Activated CD8-positive, alpha-beta memory T cell treated with anti-CD3 and anti-CD28 coated beads for 48 hours (primary cell): ENCODE results near the gene BOLA3.
"Not testable (repeated sequence)": the region's sequence is repeated elsewhere in the genome, so short reads cannot be mapped to it uniquely, and the experiment has no call there.

Experiments
- DNase-seq, 3 experiments: peaks; one replicate each; pipeline ENCODE4 v3.0.0-alpha.2; 2020; ENCODE audit warnings: low read depth in 2 of 3, low spot score in 2 of 3

The BOLA3 gene

DNA sequence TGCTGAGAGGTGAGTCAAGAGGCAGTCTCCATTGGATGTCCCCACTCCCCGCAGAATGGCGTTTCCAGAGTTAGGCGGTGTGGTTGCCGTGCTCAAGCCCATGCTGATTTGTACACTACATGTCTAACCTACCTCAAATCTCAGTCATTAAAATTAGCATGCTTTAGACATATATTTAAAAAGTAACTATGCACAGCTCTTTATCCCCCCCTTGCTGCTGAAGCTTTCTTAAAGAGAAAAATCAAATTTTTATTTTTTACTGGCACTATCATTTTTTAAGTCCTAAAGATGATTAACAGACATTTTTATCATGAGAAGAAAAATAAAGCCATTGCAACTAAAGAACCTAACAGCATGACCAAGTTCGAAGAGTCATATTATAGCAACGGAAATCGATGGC is 42.9 kb downstream of the BOLA3 start:
- DNase-seq: no peak

- no peak for DNase-seq
Measured at GRCh38 chr2:74103763-74104162, 43.9 kb downstream of the BOLA3 start.

GRCh38 chr2:74102516-74102915 is 45.2 kb downstream of the BOLA3 start:
- DNase-seq: no peak

- DNase-seq: no peak
Measured at GRCh38 chr2:74101574-74102300, 46.0 kb downstream of the BOLA3 start.

GRCh38 chr2:74100254-74101216 is 47.2 kb downstream of the BOLA3 start:
- no peak for DNase-seq

DNA sequence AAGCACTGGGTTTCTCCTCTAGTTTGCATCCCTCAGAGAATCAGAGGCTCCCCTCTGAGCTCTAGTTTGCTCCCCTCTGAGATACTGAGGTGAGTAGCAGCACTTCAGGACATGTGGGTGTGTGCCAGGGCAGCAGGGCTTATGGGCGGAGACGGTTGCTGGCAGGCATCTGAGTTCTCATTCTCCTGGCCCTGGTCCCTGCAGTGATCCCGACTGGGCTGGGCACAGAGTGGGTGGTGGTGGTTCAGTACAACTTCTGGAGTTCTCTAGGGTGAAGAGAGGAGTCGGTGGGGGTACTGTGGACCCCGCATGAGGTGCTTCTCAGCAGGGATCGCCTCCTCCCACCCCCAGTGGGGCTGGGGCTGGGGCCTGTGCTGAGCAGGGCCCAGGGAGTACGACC is 47.9 kb downstream of the BOLA3 start:
- DNase-seq: no peak

DNA sequence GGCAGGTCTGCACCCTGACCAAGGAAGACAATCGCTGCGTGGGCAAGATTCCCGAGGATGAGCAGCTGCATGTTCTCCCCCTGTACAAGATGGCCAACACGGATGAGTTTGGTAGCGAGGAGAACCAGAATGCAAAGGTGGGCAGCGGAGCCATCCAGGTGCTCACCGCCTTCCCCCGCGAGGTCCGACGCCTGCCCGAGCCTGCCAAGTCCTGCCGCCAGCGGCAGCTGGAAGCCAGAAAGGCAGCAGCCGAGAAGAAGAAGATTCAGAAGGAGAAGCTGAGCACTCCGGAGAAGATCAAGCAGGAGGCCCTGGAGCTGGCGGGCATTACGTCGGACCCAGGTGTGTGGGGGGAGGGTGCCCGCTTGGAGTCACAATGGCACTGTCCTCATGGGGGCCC is 48.4 kb downstream of the BOLA3 start:
- no peak for DNase-seq

DNA sequence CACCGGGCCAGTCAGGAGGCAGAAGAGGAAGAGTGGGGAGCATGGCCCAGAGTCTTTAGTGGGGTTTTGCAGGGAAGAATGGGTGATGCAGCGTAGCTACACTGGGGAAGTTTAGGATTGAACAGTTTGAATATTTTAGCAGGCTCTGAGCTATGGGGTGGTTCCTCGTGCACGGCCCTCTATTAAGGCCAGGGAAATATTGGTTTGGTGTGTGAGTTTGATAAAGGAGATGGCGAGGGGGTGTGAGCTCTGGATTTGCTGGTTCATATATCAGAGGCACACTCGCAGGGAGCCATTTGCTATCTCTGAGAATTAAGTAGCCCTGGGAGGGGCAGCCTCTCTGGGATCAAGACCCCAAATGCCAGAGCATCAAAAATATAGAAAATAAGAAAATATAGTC is 50.1 kb downstream of the BOLA3 start:
- DNase-seq: no peak

GRCh38 chr2:74096052-74096451 is 51.7 kb downstream of the BOLA3 start:
- DNase-seq: no peak

GRCh38 chr2:74095632-74096031 is 52.1 kb downstream of the BOLA3 start:
- no peak for DNase-seq

- DNase-seq: no peak
Measured at GRCh38 chr2:74094291-74094690, 53.4 kb downstream of the BOLA3 start.

- DNase-seq: no peak
Measured at GRCh38 chr2:74093840-74094239, 53.9 kb downstream of the BOLA3 start.

DNA sequence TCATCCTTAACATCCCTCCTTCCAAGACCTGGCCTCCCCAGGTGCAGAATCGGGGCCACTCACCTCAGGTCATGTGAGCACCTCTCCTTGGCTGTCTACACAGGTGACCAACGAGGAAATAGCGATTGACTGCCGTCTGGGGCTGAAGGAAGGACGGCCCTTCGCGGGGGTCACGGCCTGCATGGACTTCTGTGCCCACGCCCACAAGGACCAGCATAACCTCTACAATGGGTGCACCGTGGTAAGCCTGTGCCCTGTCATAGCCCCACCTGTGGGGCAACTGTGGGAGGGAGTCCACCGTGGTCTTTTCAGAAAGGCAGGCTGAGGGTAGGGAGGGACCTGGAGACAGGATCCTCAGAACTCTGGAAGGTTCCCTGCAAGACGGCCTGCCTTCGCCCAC is 54.3 kb downstream of the BOLA3 start:
- DNase-seq: no peak

DNA sequence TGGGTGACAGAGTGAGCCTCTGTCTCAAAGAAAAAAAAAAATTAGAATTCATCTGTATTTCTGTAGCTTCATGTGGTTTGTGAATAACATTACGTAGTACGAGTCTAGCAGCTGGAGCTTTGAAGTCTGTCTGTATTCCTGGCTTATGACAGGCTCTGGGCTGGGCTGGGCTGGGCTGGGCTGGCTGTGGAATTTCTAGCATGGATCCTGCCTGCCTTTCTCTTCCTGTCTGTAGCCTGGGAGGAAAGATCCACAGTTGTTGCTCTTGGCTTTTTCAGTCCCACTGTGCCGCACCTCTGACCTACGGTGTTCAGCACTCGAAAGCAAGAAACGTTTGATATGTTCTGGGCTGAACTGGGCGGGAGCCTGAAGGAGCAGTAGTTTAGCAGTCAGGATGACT is 55.4 kb downstream of the BOLA3 start:
- DNase-seq: no peak

DNA sequence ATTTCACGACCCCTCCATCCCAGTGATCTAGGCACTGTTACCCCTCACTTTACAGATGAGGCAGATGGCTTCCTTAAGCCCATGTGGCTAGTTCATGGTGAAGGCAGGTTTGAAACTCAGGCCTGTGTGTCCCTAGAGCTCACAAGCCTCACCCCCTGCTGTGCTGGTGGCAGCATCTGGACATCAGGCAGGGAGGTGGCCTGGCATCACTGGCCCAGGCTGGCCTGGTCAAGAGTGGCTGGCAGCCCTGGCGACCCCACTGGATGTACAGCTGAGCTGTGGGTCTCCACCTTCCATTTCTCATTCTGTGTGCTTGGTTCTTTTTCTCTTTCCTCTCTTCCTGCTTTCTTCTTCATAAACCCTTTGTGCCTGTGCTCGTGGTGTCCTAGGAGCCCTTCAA is 56.3 kb downstream of the BOLA3 start:
- no peak for DNase-seq

DNA sequence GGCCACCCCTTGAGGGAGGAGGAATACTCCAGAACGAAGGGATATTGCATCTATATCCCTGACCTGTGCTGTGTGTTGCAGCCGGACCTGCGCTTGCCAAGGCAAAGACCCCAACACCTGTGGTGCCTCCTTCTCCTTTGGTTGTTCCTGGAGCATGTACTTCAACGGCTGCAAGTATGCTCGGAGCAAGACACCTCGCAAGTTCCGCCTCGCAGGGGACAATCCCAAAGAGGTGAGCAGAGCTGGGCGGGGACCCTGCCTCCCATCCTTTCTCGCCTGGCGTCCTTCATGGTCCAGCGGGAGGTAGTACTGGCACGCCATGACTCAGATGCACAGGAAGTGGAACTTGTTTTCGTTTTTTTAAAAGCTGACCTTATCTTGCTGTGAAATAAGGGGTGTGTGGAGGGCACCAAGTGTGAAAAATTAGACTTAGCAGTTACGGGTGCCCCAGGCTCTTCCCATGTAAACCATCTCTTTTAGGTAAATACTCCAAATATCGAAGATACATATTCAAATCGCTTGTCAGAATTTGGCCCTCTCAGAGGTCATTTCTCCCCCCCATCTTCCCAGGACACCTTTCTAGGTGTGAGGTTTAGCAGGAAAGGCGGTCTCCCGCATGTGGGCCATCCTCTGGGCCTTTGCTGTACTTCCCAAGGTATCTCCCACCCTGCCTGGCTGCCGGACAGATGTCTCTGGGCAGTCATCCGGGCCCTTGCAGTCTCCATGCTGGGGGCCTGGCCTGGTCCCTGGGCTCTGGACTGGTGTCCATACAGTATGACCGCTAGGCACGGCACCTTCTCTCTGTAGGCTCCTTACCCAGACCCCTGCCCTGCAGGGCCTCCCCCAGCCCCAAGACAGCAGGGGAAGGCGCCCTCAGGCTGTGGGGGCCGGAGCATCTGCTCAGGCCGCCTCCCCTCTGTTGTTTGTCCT is 57.6 kb downstream of the BOLA3 start:
- no peak for DNase-seq

DNA sequence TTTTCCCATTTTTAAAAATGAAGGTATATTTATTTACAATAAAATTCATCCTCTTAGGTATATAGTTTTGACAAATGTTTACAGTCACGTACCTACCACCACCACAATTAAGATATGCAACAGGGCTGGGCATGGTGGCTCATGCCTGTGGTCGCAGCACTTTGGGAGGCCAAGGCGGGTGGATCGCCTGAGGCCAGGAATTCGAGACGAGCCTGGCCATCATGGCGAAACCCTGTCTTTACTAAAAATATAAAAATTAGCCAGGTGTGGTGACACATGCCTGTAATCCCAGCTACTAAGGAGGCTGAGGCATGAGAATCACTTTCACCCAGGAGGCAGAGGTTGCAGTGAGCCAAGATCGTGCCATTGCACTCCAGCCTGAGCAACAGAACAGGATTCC is 59.0 kb downstream of the BOLA3 start:
- not testable (repeated sequence) for DNase-seq

DNA sequence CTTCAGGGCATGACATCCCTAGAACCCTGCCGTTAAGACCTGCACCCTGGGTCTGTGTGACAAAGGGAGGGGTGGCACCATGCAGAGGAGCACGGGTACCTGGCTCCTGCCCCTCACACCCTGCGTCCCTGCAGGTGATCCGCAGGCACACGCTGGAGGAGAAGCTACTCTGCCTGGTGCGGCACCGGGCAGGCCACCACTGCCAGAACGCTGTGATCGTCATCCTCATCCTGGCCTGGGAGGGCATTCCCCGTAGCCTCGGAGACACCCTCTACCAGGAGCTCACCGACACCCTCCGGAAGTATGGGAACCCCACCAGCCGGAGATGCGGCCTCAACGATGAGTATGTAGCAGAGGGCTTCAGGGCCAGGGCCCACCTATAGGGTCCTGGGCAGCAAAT is 60.0 kb downstream of the BOLA3 start:
- no peak for DNase-seq

GRCh38 chr2:74086021-74086420 is 61.7 kb downstream of the BOLA3 start:
- no peak for DNase-seq
